HUES48 (cell line): ENCODE data around the gene NPPA.

ENCODE experiments used
- H3K27ac ChIP-seq: one replicate; pipeline ENCODE4 v1.7.0; 2013; ENCODE audit warnings: low read depth, low read length, inconsistent platforms
- H3K27me3 ChIP-seq: 2 replicates; pipeline ENCODE4 v1.6.1; 2013; ENCODE audit warnings: mild to moderate bottlenecking, low read length; ENCODE audit not compliant: control insufficient read depth, insufficient read depth
- H3K36me3 ChIP-seq: 2 replicates; pipeline ENCODE4 v1.6.1; 2013; ENCODE audit warnings: low read length; ENCODE audit not compliant: control insufficient read depth, insufficient read depth
- H3K4me1 ChIP-seq: 2 replicates; pipeline ENCODE4 v1.6.1; 2013; ENCODE audit warnings: mild to moderate bottlenecking, low read length; ENCODE audit not compliant: control insufficient read depth, insufficient read depth
- H3K4me3 ChIP-seq: 2 replicates; pipeline ENCODE4 v1.5.1; 2013; ENCODE audit warnings: mild to moderate bottlenecking, low read depth, low read length
- H3K9ac ChIP-seq: 2 replicates; pipeline ENCODE4 v1.6.1; 2013; ENCODE audit warnings: mild to moderate bottlenecking, low read depth, low read length, moderate library complexity
- H3K9me3 ChIP-seq: 2 replicates; pipeline ENCODE4 v1.6.1; 2013; ENCODE audit warnings: low read length; ENCODE audit not compliant: control insufficient read depth, insufficient read depth

NPPA gene

DNA sequence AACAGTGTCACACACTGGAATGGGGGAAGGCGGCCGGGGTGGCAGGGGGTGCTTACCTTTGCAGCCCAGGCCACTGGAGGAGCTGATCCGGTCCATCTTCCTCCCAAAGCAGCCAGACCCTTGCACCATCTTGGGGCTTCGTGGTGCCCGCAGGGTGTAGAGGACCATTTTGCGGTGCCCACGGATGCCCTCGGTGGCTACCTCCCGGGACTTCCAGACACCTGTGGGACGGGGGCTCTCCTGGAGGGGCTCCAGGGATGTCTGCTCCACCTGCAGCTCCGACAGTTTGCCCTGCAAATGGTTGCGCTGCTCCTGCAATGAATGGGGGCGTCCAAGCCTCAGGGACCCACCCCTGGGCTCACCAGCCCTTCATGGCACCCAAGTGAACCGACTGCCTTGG lies 10.6 kb upstream of the NPPA start:
- Histone ChIP-seq H3K27ac (no peak overlapping the region), H3K27me3 (peaks cover 24% of the 10 kb centered on the region), H3K4me1 (0 out of 2 replicates have a peak, but pooled peaks cover 3% of the 10 kb centered on the region), H3K36me3 (no peaks in the 10 kb centered on the region), H3K4me3 (0 out of 2 replicates have a peak overlapping the region, but pooled peaks have one; percentile 57), H3K9ac (no peak overlapping the region), H3K9me3 (no peaks in the 10 kb centered on the region)

GRCh38 chr1:11857164-11857851 lies 9.7 kb upstream of the NPPA start:
- H3K4me3 ChIP-seq, result no peak overlapping the region
- no peaks in the 10 kb centered on the region for H3K36me3 ChIP-seq
- H3K27me3 ChIP-seq, result peaks cover 24% of the 10 kb centered on the region
- H3K4me1 ChIP-seq, result 0 out of 2 replicates have a peak, but pooled peaks cover 3% of the 10 kb centered on the region
- H3K9ac ChIP-seq, result no peak overlapping the region
- H3K27ac ChIP-seq, result no peak overlapping the region
- no peaks in the 10 kb centered on the region for H3K9me3 ChIP-seq

DNA sequence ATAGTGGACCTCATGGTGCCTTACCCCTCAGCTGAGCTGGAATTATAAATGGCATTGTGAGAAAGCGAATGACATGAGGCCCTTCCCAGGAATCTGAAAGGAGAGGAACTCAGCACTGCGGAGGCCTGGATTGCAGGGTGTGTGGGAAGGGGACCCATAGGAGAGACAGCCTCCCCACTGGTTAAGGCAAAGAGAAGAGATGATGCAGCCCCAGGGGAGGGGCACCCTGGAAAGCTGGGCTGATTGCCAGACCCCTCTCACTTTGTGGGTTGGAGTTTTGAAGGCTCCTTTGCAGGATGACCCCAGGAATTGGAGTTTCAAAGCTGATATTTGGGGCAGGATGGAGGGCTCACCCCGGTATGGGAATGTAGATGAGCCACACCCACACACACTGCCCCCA lies 9.1 kb upstream of the NPPA start:
- H3K4me1 ChIP-seq, result 0 out of 2 replicates have a peak, but pooled peaks cover 3% of the 10 kb centered on the region
- no peaks in the 10 kb centered on the region for H3K36me3 ChIP-seq
- H3K9ac ChIP-seq, result no peak overlapping the region
- H3K27me3 ChIP-seq, result peaks cover 24% of the 10 kb centered on the region
- H3K9me3 ChIP-seq, result no peaks in the 10 kb centered on the region
- no peak overlapping the region for H3K4me3 ChIP-seq
- no peak overlapping the region for H3K27ac ChIP-seq

GRCh38 chr1:11855430-11855829 lies 7.8 kb upstream of the NPPA start:
- H3K27ac ChIP-seq, result no peak overlapping the region
- H3K9ac ChIP-seq, result no peak overlapping the region
- peaks cover 24% of the 10 kb centered on the region for H3K27me3 ChIP-seq
- no peaks in the 10 kb centered on the region for H3K36me3 ChIP-seq
- no peaks in the 10 kb centered on the region for H3K9me3 ChIP-seq
- 0 out of 2 replicates have a peak, but pooled peaks cover 3% of the 10 kb centered on the region for H3K4me1 ChIP-seq
- H3K4me3 ChIP-seq, result no peak overlapping the region

- no peaks in the 10 kb centered on the region for H3K9me3 ChIP-seq
- no peak overlapping the region for H3K9ac ChIP-seq
- no peak overlapping the region for H3K4me3 ChIP-seq
- peaks cover 23% of the 10 kb centered on the region for H3K27me3 ChIP-seq
- H3K36me3 ChIP-seq, result no peaks in the 10 kb centered on the region
- H3K27ac ChIP-seq, result no peak overlapping the region
- H3K4me1 ChIP-seq, result 0 out of 2 replicates have a peak, but pooled peaks cover 3% of the 10 kb centered on the region
Observed at GRCh38 chr1:11854519-11854918, 6.9 kb upstream of the NPPA start.

- Histone ChIP-seq H3K4me1 (no peaks in the 10 kb centered on the region), H3K9ac (no peak overlapping the region), H3K4me3 (no peak overlapping the region), H3K27me3 (no peaks in the 10 kb centered on the region), H3K27ac (no peak overlapping the region), H3K9me3 (no peaks in the 10 kb centered on the region), H3K36me3 (no peaks in the 10 kb centered on the region; the same call in 1 of the 2 replicates)
Observed at GRCh38 chr1:11851180-11851579, 3.6 kb upstream of the NPPA start.

- Histone ChIP-seq H3K27me3 (no peaks in the 10 kb centered on the region), H3K27ac (no peak overlapping the region), H3K4me1 (no peaks in the 10 kb centered on the region), H3K9ac (no peak overlapping the region), H3K4me3 (no peak overlapping the region), H3K36me3 (peaks cover 5% of the 10 kb centered on the region), H3K9me3 (no peaks in the 10 kb centered on the region)
Observed at GRCh38 chr1:11850156-11850555, 2.6 kb upstream of the NPPA start.

- Histone ChIP-seq H3K4me3 (no peak overlapping the region), H3K27me3 (no peaks in the 10 kb centered on the region), H3K4me1 (no peaks in the 10 kb centered on the region), H3K9me3 (no peaks in the 10 kb centered on the region), H3K27ac (no peak overlapping the region), H3K9ac (no peak overlapping the region), H3K36me3 (peaks cover 19% of the 10 kb centered on the region)
Observed at GRCh38 chr1:11848373-11848700, 754 bp upstream of the NPPA start.

- Histone ChIP-seq H3K27me3 (no peaks in the 10 kb centered on the region), H3K36me3 (peaks cover 43% of the 10 kb centered on the region), H3K9me3 (no peaks in the 10 kb centered on the region), H3K4me1 (no peaks in the 10 kb centered on the region), H3K9ac (no peak overlapping the region), H3K4me3 (no peak overlapping the region), H3K27ac (no peak overlapping the region)
Observed at GRCh38 chr1:11845641-11846335, 1.8 kb downstream of the NPPA start.

- Histone ChIP-seq H3K36me3 (peaks cover 76% of the 10 kb centered on the region), H3K27ac (no peak overlapping the region), H3K4me1 (no peaks in the 10 kb centered on the region), H3K4me3 (no peak overlapping the region), H3K9me3 (no peaks in the 10 kb centered on the region), H3K9ac (no peak overlapping the region), H3K27me3 (no peaks in the 10 kb centered on the region)
Observed at GRCh38 chr1:11842154-11843041, 5.2 kb downstream of the NPPA start.
